ENCODE data around the gene SMYD3.

Gene SMYD3

GRCh38 chr1:246081138-246081702 is 425.9 kb downstream of the SMYD3 start:
- no peaks in the 10 kb centered on the region for H4K20me1 ChIP-seq (ENCODE audit: control insufficient read depth, insufficient read depth, low read depth, low read length)
- no peaks in the 10 kb centered on the region for H3K9me2 ChIP-seq (replicated peaks; ENCODE audit: control insufficient read depth, low read length)
- no peak overlapping the region for H3K4me2 ChIP-seq (ENCODE audit: low read length)
- H3K27me3 ChIP-seq (ENCODE audit: control insufficient read depth, low read length): no peaks in the 10 kb centered on the region
- no peaks in the 10 kb centered on the region for H3K36me3 ChIP-seq (ENCODE audit: control insufficient read depth, low read length)
- no peaks in the 10 kb centered on the region for H3K4me1 ChIP-seq (ENCODE audit: control insufficient read depth, low read length)
- H3K27ac ChIP-seq (ENCODE audit: low read depth, low read length): no peak overlapping the region
- no peaks in the 10 kb centered on the region for H3F3A ChIP-seq (ENCODE audit: control insufficient read depth, insufficient read depth)
- H3K79me2 ChIP-seq (ENCODE audit: control insufficient read depth, low read length): no peaks in the 10 kb centered on the region
- no peaks in the 10 kb centered on the region; the same call in 1 of the 2 replicates for H3K9me3 ChIP-seq (ENCODE audit: control insufficient read depth, insufficient read depth, low read length)
- no peak for TF ChIP-seq EZH2phosphoT487 (IDR thresholded peaks at IDR 0.05; ENCODE audit: borderline replicate concordance, low read length)
- no peak for TF ChIP-seq CTCF (IDR thresholded peaks at IDR 0.05; ENCODE audit: low read depth, low read length, poor library complexity, severe bottlenecking)
- H3K4me3 ChIP-seq (ENCODE audit: low read length): no peak overlapping the region

- TF ChIP-seq CTCF (IDR thresholded peaks at IDR 0.05; ENCODE audit: low read depth, low read length, poor library complexity, severe bottlenecking): no peak
- no peak for TF ChIP-seq EZH2phosphoT487 (IDR thresholded peaks at IDR 0.05; ENCODE audit: borderline replicate concordance, low read length)
- no peaks in the 10 kb centered on the region for H4K20me1 ChIP-seq (ENCODE audit: control insufficient read depth, insufficient read depth, low read depth, low read length)
- H3K36me3 ChIP-seq (ENCODE audit: control insufficient read depth, low read length): no peaks in the 10 kb centered on the region
- no peaks in the 10 kb centered on the region for H3K9me2 ChIP-seq (replicated peaks; ENCODE audit: control insufficient read depth, low read length)
- H3K27me3 ChIP-seq (ENCODE audit: control insufficient read depth, low read length): no peaks in the 10 kb centered on the region
- H3K27ac ChIP-seq (ENCODE audit: low read depth, low read length): no peak overlapping the region
- H3K9me3 ChIP-seq (ENCODE audit: control insufficient read depth, insufficient read depth, low read length): no peaks in the 10 kb centered on the region; the same call in 1 of the 2 replicates
- H3K4me1 ChIP-seq (ENCODE audit: control insufficient read depth, low read length): no peaks in the 10 kb centered on the region
- H3K79me2 ChIP-seq (ENCODE audit: control insufficient read depth, low read length): no peaks in the 10 kb centered on the region
- H3K4me3 ChIP-seq (ENCODE audit: low read length): no peak overlapping the region
- H3K4me2 ChIP-seq (ENCODE audit: low read length): no peak overlapping the region
- H3F3A ChIP-seq (ENCODE audit: control insufficient read depth, insufficient read depth): no peaks in the 10 kb centered on the region
These were observed 427.0 kb downstream of the SMYD3 start for GRCh38 chr1:246080031-246080430.

DNA sequence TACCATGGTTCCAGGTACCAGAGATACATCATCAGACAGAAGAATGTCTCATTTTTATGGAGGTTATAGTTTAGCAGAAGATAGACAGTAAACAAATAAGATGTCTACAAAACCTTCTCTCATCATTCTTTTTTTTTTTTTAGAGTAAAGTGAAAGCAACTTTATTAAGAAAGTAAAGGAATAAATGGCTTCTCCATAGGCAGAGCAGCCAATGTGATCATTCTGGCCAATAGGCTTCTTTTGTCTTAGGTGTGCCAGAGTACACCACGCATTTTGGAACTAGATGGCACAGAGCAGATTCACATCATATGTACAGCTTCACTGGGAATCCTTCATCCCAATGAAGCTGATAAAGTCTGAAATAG is 428.2 kb downstream of the SMYD3 start:
- TF ChIP-seq EZH2phosphoT487 (IDR thresholded peaks at IDR 0.05; ENCODE audit: borderline replicate concordance, low read length) (no peak), CTCF (IDR thresholded peaks at IDR 0.05; ENCODE audit: low read depth, low read length, poor library complexity, severe bottlenecking) (no peak)
- H3K79me2 ChIP-seq (ENCODE audit: control insufficient read depth, low read length): no peaks in the 10 kb centered on the region
- H3K4me1 ChIP-seq (ENCODE audit: control insufficient read depth, low read length): no peaks in the 10 kb centered on the region
- H3F3A ChIP-seq (ENCODE audit: control insufficient read depth, insufficient read depth): no peaks in the 10 kb centered on the region
- no peak overlapping the region for H3K4me2 ChIP-seq (ENCODE audit: low read length)
- H3K9me2 ChIP-seq (replicated peaks; ENCODE audit: control insufficient read depth, low read length): no peaks in the 10 kb centered on the region
- H3K4me3 ChIP-seq (ENCODE audit: low read length): no peak overlapping the region
- no peaks in the 10 kb centered on the region for H3K27me3 ChIP-seq (ENCODE audit: control insufficient read depth, low read length)
- no peak overlapping the region for H3K27ac ChIP-seq (ENCODE audit: low read depth, low read length)
- H3K36me3 ChIP-seq (ENCODE audit: control insufficient read depth, low read length): no peaks in the 10 kb centered on the region
- H4K20me1 ChIP-seq (ENCODE audit: control insufficient read depth, insufficient read depth, low read depth, low read length): no peaks in the 10 kb centered on the region
- H3K9me3 ChIP-seq (ENCODE audit: control insufficient read depth, insufficient read depth, low read length): no peaks in the 10 kb centered on the region; the same call in 1 of the 2 replicates

Measured in DOHH2 (cell line).